Measurements from ENCODE around the gene F12. TPM values are rescaled to one million over a fixed set of nuclear protein-coding genes. Genes with fewer than 3 reads are reported as not detected.
A peak's percentile ranks its signal among the peaks of the same experiment; 100 is the strongest.
"Not testable (repeated sequence)": the region's sequence is repeated elsewhere in the genome, so short reads cannot be mapped to it uniquely, and the experiment has no call there.

Gene F12
- total RNA-seq, 8 experiments from 2014 or later, result 1.0 to 6.5 (median 2.4) TPM

GRCh38 chr5:177378884-177379883 is 30.2 kb downstream of the F12 start:
- H3K4me1 ChIP-seq (replicated peaks in 1 of 2), result no peaks in the 10 kb centered on the region
- 34 to 100% (median 73%) methylated on average over 1 to 14 of the region's 15 CpGs; no CpG with 5 or more reads in 1 of the 10 experiments for WGBS, 10 experiments
- peak; percentile 62 to 99 (median 92) for ATAC-seq (replicated peaks in 6 of 8)
- in situ Hi-C loops (cut with MboI; ENCODE audit: low pct_unique_long_range_greater_than_20kb in 2 of 9, low sequenced_read_pairs in 9 of 9, unreplicated experiment in 9 of 9), result loop anchor here in 2 of 9 experiments (25.0 kb wide), 2 partner anchors 108 to 133 kb away; partner anchors contain the start of genes DDX41 (in 1 of the 2), DOK3 (in 1 of the 2) and PDLIM7 (in 1 of the 2)
- H3K4me3 ChIP-seq, result no peak overlapping the region
- H3K27ac ChIP-seq, result no peak overlapping the region

- ATAC-seq (replicated peaks in 6 of 8), result no peak
- in situ Hi-C loops (cut with MboI; ENCODE audit: low pct_unique_long_range_greater_than_20kb in 2 of 9, low sequenced_read_pairs in 9 of 9, unreplicated experiment in 9 of 9), result loop anchor here in 2 of 9 experiments (25.0 kb wide), 2 partner anchors 109 to 134 kb away; partner anchors contain the start of genes DDX41 (in 1 of the 2), DOK3 (in 1 of the 2) and PDLIM7 (in 1 of the 2)
- WGBS, 10 experiments, result 70 to 100% (median 84%) methylated on average over 1 to 5 of the region's 8 CpGs; no CpG with 5 or more reads in 3 of the 10 experiments
- Histone ChIP-seq H3K4me3 (no peak overlapping the region), H3K27ac (no peak overlapping the region), H3K4me1 (replicated peaks in 1 of 2) (no peaks in the 10 kb centered on the region)
Observed at GRCh38 chr5:177377851-177378776, 31.2 kb downstream of the F12 start.

GRCh38 chr5:177376107-177376506 is 33.3 kb downstream of the F12 start:
- Histone ChIP-seq H3K4me3 (no peak overlapping the region), H3K27ac (no peak overlapping the region), H3K4me1 (replicated peaks in 1 of 2) (peaks cover 3 to 6% of the 10 kb centered on the region in 2 donors)
- in situ Hi-C loops (cut with MboI; ENCODE audit: low pct_unique_long_range_greater_than_20kb in 2 of 9, low sequenced_read_pairs in 9 of 9, unreplicated experiment in 9 of 9), result loop anchor here in 2 of 9 experiments (25.0 kb wide), 2 partner anchors 111 to 136 kb away; partner anchors contain the start of genes DDX41 (in 1 of the 2), DOK3 (in 1 of the 2) and PDLIM7 (in 1 of the 2)
- WGBS, 10 experiments, result 0 to 93% (median 86%) methylated on average over 1 to 9 of the region's 11 CpGs; no CpG with 5 or more reads in 4 of the 10 experiments
- no peak for ATAC-seq (replicated peaks in 6 of 8)

GRCh38 chr5:177375516-177375915 is 33.8 kb downstream of the F12 start:
- not testable (repeated sequence) for H3K4me3 ChIP-seq; H3K27ac ChIP-seq; ATAC-seq (replicated peaks in 6 of 8); H3K4me1 ChIP-seq (replicated peaks in 1 of 2)
- WGBS, 10 experiments, result 18 to 94% (median 76%) methylated on average over 3 to 5 of the region's 5 CpGs; no CpG with 5 or more reads in 4 of the 10 experiments
- in situ Hi-C loops (cut with MboI; ENCODE audit: low pct_unique_long_range_greater_than_20kb in 2 of 9, low sequenced_read_pairs in 9 of 9, unreplicated experiment in 9 of 9), result loop anchor here in 2 of 9 experiments (25.0 kb wide), 2 partner anchors 112 to 137 kb away; partner anchors contain the start of genes DDX41 (in 1 of the 2), DOK3 (in 1 of the 2) and PDLIM7 (in 1 of the 2)

GRCh38 chr5:177374211-177374610 is 35.2 kb downstream of the F12 start:
- Histone ChIP-seq H3K27ac (no peak overlapping the region), H3K4me3 (no peak overlapping the region), H3K4me1 (replicated peaks in 1 of 2) (peaks cover 5 to 7% of the 10 kb centered on the region in 2 donors)
- 13 to 100% (median 51%) methylated on average over 1 to 5 of the region's 5 CpGs; no CpG with 5 or more reads in 2 of the 10 experiments for WGBS, 10 experiments
- no peak for ATAC-seq (replicated peaks in 6 of 8)
- in situ Hi-C loops (cut with MboI; ENCODE audit: low pct_unique_long_range_greater_than_20kb in 2 of 9, low sequenced_read_pairs in 9 of 9, unreplicated experiment in 9 of 9), result no loop called here

GRCh38 chr5:177373806-177374205 is 35.6 kb downstream of the F12 start:
- in situ Hi-C loops (cut with MboI; ENCODE audit: low pct_unique_long_range_greater_than_20kb in 2 of 9, low sequenced_read_pairs in 9 of 9, unreplicated experiment in 9 of 9), result no loop called here
- no peak for ATAC-seq (replicated peaks in 6 of 8)
- Histone ChIP-seq H3K4me1 (replicated peaks in 1 of 2) (peaks cover 5 to 7% of the 10 kb centered on the region in 2 donors), H3K4me3 (no peak overlapping the region), H3K27ac (no peak overlapping the region)
- WGBS, 10 experiments, result 20 to 70% (median 68%) methylated on average over 1 to 5 of the region's 6 CpGs; no CpG with 5 or more reads in 7 of the 10 experiments

GRCh38 chr5:177372910-177373309 is 36.5 kb downstream of the F12 start:
- WGBS, 10 experiments, result 100% methylated on average over 1 of the region's 6 CpGs; no CpG with 5 or more reads in 9 of the 10 experiments
- in situ Hi-C loops (cut with MboI; ENCODE audit: low pct_unique_long_range_greater_than_20kb in 2 of 9, low sequenced_read_pairs in 9 of 9, unreplicated experiment in 9 of 9), result no loop called here
- no peak overlapping the region for H3K27ac ChIP-seq

GRCh38 chr5:177372034-177372896 is 37.1 kb downstream of the F12 start:
- no peak overlapping the region for H3K4me3 ChIP-seq
- ATAC-seq (replicated peaks in 6 of 8), result no peak
- H3K27ac ChIP-seq, result no peak overlapping the region
- in situ Hi-C loops (cut with MboI; ENCODE audit: low pct_unique_long_range_greater_than_20kb in 2 of 9, low sequenced_read_pairs in 9 of 9, unreplicated experiment in 9 of 9), result no loop called here
- H3K4me1 ChIP-seq (replicated peaks in 1 of 2), result peaks cover 9 to 14% of the 10 kb centered on the region in 2 donors
- WGBS, 10 experiments, result 67 to 90% (median 86%) methylated on average over 1 to 9 of the region's 12 CpGs; no CpG with 5 or more reads in 7 of the 10 experiments

More at GRCh38 chr5:177372910-177373309, 36.5 kb downstream of the F12 start:
- Histone ChIP-seq H3K4me1 (replicated peaks in 1 of 2) (peaks cover 5 to 7% of the 10 kb centered on the region in 2 donors), H3K4me3 (no peak overlapping the region)
- no peak for ATAC-seq (replicated peaks in 6 of 8)

GRCh38 chr5:177371120-177372033 is 38.0 kb downstream of the F12 start:
- 0 to 85% (median 43%) methylated on average over 2 to 8 of the region's 26 CpGs; no CpG with 5 or more reads in 7 of the 10 experiments for WGBS, 10 experiments
- ATAC-seq (replicated peaks in 6 of 8), result no peak
- Histone ChIP-seq H3K4me1 (replicated peaks in 1 of 2) (peaks cover 15% of the 10 kb centered on the region in 2 donors), H3K27ac (peak overlapping the region in 1 of 2 donors; percentile 57), H3K4me3 (peak overlapping the region; percentile 27 to 41 (median 31))
- in situ Hi-C loops (cut with MboI; ENCODE audit: low pct_unique_long_range_greater_than_20kb in 2 of 9, low sequenced_read_pairs in 9 of 9, unreplicated experiment in 9 of 9), result no loop called here

- peak overlapping the region in 1 of 2 donors; percentile 57 for H3K27ac ChIP-seq
Observed at GRCh38 chr5:177370488-177371119, 38.8 kb downstream of the F12 start.

More at GRCh38 chr5:177370488-177371119, 38.8 kb downstream of the F12 start:
- in situ Hi-C loops (cut with MboI; ENCODE audit: low pct_unique_long_range_greater_than_20kb in 2 of 9, low sequenced_read_pairs in 9 of 9, unreplicated experiment in 9 of 9), result no loop called here
- 0% methylated on average over 2 of the region's 42 CpGs; no CpG with 5 or more reads in 9 of the 10 experiments for whole genome bisulfite sequencing, 10 experiments
- Histone ChIP-seq H3K4me3 (peak overlapping the region; percentile 27 to 41 (median 31)), H3K4me1 (replicated peaks in 1 of 2) (peaks cover 16 to 21% of the 10 kb centered on the region in 2 donors)
- peak; percentile 73 to 84 (median 82) for ATAC-seq (replicated peaks in 6 of 8)
